Left hindlimb (tissue), 1 donor: ENCODE data around the gene CAVIN1.
"Not testable (repeated sequence)": the region's sequence is repeated elsewhere in the genome, so short reads cannot be mapped to it uniquely, and the experiment has no call there.

Source experiments
- DNase-seq: peaks from one replicate; pipeline ENCODE4 v3.0.0-alpha.2; 2018

Gene CAVIN1

DNA sequence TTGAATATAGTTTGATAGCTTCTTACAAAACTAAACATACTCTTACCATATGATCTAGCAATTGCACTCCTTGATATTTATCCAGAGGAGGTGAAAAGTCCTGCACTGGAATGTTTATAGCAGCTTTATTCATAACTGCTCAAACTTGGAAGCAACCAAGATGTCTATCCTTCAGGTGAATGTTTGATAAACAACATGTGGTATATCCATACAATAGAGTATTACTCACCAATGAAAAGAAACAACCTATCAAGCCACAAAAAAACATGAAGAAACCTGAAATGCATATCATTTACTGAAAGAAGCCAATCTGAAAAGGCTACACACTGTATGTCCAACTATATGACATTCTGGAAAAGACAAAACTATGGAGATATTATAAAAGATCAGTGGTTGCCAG lies 50.9 kb downstream of the CAVIN1 start:
- no peak for DNase-seq

- DNase-seq = not testable (repeated sequence)
Measured at GRCh38 chr17:42368797-42369561, 54.1 kb downstream of the CAVIN1 start.

DNA sequence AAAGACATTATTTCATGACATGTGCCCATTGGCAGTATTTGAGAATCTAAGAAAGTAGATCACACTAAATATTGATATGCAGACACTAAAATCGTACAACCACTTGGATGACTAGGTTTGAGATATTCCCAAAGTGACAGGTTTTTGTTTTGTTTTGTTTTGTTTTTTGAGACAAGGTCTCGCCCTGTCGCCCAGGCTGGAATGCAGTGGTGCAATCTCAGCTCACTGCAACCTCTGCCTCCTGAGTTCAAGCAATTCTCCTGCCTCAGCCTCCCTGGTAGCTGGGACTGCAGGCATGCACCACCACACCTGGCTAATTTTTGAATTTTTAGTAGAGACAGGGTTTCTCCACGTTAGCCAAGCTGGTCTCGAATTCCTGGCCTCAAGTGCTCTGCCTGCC lies 54.7 kb downstream of the CAVIN1 start:
- not testable (repeated sequence) for DNase-seq

GRCh38 chr17:42366176-42367023 lies 56.7 kb downstream of the CAVIN1 start:
- not testable (repeated sequence) for DNase-seq

DNA sequence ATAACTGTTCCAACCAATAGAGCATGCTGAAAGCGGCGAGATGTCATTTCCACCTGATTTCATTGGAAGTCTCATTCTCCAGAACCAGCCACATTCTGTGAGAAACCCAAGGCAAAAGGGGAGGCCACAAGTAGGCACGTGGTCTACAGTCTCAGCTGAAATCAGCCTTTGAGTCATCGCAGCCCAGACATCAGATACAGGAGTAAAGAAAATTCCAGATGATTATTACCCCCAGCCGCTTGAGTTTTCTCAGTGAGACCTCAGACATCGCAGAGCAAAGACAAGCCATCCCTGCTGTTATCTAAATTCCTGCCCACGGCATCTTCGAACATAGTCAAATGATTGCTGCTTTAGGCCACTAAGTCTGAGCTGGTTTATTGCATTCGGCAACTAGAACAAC lies 57.9 kb downstream of the CAVIN1 start:
- no peak for DNase-seq

- no peak for DNase-seq
Measured at GRCh38 chr17:42363767-42364585, 59.1 kb downstream of the CAVIN1 start.

GRCh38 chr17:42363231-42363630 lies 59.8 kb downstream of the CAVIN1 start:
- no peak for DNase-seq

DNA sequence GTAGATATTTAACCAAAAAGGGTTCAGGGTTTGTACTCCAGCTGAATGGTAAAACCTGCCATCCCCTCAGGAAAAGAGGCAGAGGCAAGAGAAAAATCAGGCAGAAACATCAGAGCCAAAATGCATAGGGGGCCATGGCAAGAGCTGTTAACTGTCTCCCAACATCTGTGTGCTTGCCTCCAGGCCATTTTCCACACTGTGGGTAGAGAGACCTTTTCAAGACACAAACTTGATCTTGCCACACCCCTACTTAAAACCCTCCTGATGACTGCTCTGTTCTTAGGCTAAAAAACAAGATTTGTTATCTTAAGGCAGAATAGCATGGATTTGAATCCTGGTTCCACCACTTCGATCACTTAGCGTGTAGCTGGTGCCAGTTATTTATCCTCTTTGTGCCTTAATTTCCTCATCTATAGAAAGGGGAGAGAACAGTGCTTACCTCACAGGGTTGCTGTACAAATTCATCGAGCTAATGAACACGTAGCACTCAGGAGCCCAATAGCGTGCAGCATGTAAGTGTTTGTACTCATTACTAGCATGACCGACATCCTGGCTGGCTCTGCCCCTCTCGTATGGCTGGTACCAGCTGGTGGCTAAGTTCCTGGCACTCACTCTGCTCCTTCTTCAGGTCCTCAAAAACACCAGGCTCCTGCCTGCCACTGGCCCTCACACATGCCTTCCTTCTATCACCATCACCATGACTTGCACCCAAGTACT lies 60.7 kb downstream of the CAVIN1 start:
- no peak for DNase-seq

DNA sequence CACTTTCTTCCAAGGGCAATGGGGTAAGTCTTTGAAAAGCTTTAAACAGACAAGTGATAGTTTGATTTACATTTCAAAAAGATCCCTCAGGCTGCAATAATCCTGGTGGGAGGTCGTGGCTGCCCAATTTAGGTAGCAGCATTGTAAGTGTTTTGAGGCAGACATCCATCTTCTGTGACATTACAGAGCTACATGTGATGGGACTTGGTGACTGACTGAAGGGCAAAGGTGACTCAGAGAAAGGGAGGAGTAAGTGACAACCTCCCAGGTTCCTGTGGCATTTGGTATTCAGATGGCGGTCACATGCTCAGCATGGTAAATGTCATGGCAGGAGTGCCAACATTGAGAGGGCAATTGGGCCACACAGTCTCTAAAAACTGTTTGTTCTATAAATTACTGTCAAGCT lies 61.3 kb downstream of the CAVIN1 start:
- no peak for DNase-seq

GRCh38 chr17:42360388-42360787 lies 62.7 kb downstream of the CAVIN1 start:
- not testable (repeated sequence) for DNase-seq

GRCh38 chr17:42359133-42359532 lies 63.9 kb downstream of the CAVIN1 start:
- DNase-seq = no peak

DNA sequence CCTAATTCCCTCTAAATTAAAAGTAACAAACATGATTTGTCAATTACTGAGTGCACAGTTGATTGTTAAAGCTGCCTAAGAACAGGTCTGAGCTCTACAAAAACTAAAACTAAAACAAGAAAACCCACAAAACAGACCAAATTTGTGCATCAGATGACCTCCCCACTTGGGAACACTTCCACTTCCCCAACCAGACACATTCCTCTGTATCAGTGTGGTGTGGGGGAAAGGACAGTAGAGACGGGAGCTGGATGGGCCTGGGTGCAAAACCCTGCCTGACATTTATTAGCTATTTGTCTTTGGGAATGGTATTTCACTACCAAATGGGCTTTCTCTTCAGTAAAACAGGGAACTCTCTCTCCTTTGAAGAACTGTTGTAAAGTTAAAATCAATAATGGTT lies 64.6 kb downstream of the CAVIN1 start:
- no peak for DNase-seq

DNA sequence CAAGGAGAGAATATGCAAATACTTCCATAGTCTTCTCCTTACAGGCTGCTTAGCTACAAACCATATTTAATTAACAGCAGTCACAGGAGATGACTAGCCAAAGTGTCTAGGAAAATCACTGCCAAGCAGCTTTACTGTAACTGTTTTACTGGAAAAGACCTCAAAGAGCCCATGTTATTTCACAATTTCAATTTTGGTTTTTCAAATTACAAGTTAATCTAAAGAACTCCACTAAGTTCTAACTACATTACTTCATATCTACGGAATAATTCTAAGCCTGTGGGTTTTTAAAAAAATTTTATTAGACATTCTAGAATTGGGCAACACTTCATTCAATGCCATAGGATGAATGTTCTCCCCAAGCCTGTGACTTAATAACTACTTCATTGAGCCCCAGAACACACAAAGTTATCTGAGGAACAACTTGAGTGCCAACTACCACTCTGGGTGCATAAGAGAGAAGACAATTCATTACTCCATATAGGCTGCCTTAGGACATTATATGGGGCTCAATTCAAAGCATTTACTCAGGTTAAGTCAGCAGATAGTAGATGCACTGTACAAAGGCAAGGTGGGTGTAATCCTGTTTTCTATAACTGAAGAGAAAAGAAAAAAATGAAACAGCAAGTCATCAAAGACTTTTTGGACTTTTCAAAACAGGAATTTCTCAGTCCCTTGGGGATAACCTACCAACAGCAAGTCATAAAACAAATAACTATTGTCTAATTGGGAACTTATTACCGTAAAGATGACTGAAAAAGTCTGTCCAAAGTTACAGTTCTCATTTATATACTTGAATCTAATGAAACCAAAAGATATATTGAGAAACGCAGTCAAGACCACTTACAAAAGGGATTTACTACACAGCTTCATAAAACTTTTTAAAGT lies 67.9 kb downstream of the CAVIN1 start:
- DNase-seq = no peak
